Measurements from ENCODE around the gene CD274. TPM values are rescaled to one million over a fixed set of nuclear protein-coding genes. Genes with fewer than 3 reads are reported as not detected.

CD274 gene
- total RNA-seq, 1 donor from 2014 or later, result 16.5 TPM

GRCh38 chr9:5500441-5501235 lies 50.3 kb downstream of the CD274 start:
- Histone ChIP-seq H3K27ac (peak overlapping the region; percentile 76), H3K36me3 (no peaks in the 10 kb centered on the region), H3K4me1 (peaks cover 10% of the 10 kb centered on the region), H3K4me3 (no peak overlapping the region), H3K27me3 (ENCODE audit: low read depth) (no peaks in the 10 kb centered on the region), H3K9me3 (no peaks in the 10 kb centered on the region)
- peak; percentile 48 for DNase-seq
- TF ChIP-seq CTCF (IDR thresholded peaks at IDR 0.05), result no peak
- intact Hi-C loops (cut with DNase I), result no loop called here
- ATAC-seq, result peak; percentile 51 to 59

GRCh38 chr9:5502553-5502952 lies 52.2 kb downstream of the CD274 start:
- DNase-seq (no peak), ATAC-seq (no peak)
- no peak overlapping the region for H3K27ac ChIP-seq
- H3K9me3 ChIP-seq, result no peaks in the 10 kb centered on the region
- H3K36me3 ChIP-seq, result no peaks in the 10 kb centered on the region
- peaks cover 10% of the 10 kb centered on the region for H3K4me1 ChIP-seq
- no peaks in the 10 kb centered on the region for H3K27me3 ChIP-seq (ENCODE audit: low read depth)
- H3K4me3 ChIP-seq, result no peak overlapping the region
- no peak for TF ChIP-seq CTCF (IDR thresholded peaks at IDR 0.05)
- intact Hi-C loops (cut with DNase I), result no loop called here

GRCh38 chr9:5509573-5509972 lies 59.2 kb downstream of the CD274 start:
- ATAC-seq, result peak in 1 of 2 donors; percentile 43
- H3K9me3 ChIP-seq, result no peaks in the 10 kb centered on the region
- H3K4me1 ChIP-seq, result peaks cover 24% of the 10 kb centered on the region
- H3K4me3 ChIP-seq, result no peak overlapping the region
- H3K27me3 ChIP-seq (ENCODE audit: low read depth), result no peaks in the 10 kb centered on the region
- intact Hi-C loops (cut with DNase I), result no loop called here
- no peak for DNase-seq
- peak overlapping the region; percentile 72 for H3K27ac ChIP-seq
- no peaks in the 10 kb centered on the region for H3K36me3 ChIP-seq
- no peak for TF ChIP-seq CTCF (IDR thresholded peaks at IDR 0.05)

- TF ChIP-seq CTCF (IDR thresholded peaks at IDR 0.05), result no peak
- ATAC-seq (peak; percentile 43 to 81), DNase-seq (no peak)
- H3K4me1 ChIP-seq, result peaks cover 24% of the 10 kb centered on the region
- intact Hi-C loops (cut with DNase I), result no loop called here
- no peaks in the 10 kb centered on the region for H3K36me3 ChIP-seq
- H3K27me3 ChIP-seq (ENCODE audit: low read depth), result no peaks in the 10 kb centered on the region
- H3K9me3 ChIP-seq, result no peaks in the 10 kb centered on the region
- H3K27ac ChIP-seq, result peak within 1 kb of the TSS; percentile 72
- peak within 1 kb of the TSS; percentile 47 for H3K4me3 ChIP-seq
Observed at GRCh38 chr9:5510360-5510931, 60.1 kb downstream of the CD274 start, which contains the start of gene PDCD1LG2. TSS of gene PDCD1LG2 (plus strand) at chr9:5510531. CDS start at chr9:5522547, 12,016 bp downstream.

- no peaks in the 10 kb centered on the region for H3K9me3 ChIP-seq
- intact Hi-C loops (cut with DNase I), result no loop called here
- H3K4me1 ChIP-seq, result peaks cover 24% of the 10 kb centered on the region
- H3K27me3 ChIP-seq (ENCODE audit: low read depth), result no peaks in the 10 kb centered on the region
- no peaks in the 10 kb centered on the region for H3K36me3 ChIP-seq
- DNase-seq (no peak), ATAC-seq (no peak)
- peak overlapping the region; percentile 47 for H3K4me3 ChIP-seq
- peak overlapping the region; percentile 72 for H3K27ac ChIP-seq
- no peak for TF ChIP-seq CTCF (IDR thresholded peaks at IDR 0.05)
Observed at GRCh38 chr9:5510989-5511388, 60.6 kb downstream of the CD274 start.
